ENCODE measurements around the gene C4orf54. TPM values are rescaled to one million over a fixed set of nuclear protein-coding genes. Genes with fewer than 3 reads are reported as not detected.

Gene C4orf54
- total RNA-seq, 1 experiment from 2014 or later, result not detected

GRCh38 chr4:99608417-99608816, 49.2 kb downstream of the C4orf54 start:
- Histone ChIP-seq H3K23ac (ENCODE audit: insufficient read length, low read depth, low read length) (no peak overlapping the region), H2BK15ac (ENCODE audit: low read depth, low read length) (no peak overlapping the region), H3K27ac (ENCODE audit: insufficient read length, low read depth, low read length) (no peak overlapping the region), H3K9ac (ENCODE audit: extremely low read depth, insufficient read length, low read length) (no peak overlapping the region), H3K79me1 (ENCODE audit: insufficient read depth, low read depth, low read length, poor library complexity, severe bottlenecking) (no peaks in the 10 kb centered on the region), H2AFZ (ENCODE audit: low read length) (no peak overlapping the region), H3K4me2 (ENCODE audit: insufficient read depth, insufficient read length, low read length) (no peak overlapping the region), H2BK12ac (ENCODE audit: insufficient read length, low read depth, low read length) (no peak overlapping the region), H3K9me3 (ENCODE audit: control insufficient read depth, low read depth, low read length) (no peaks in the 10 kb centered on the region), H4K20me1 (ENCODE audit: control insufficient read depth, insufficient read depth, insufficient read length) (no peaks in the 10 kb centered on the region), H2AK5ac (ENCODE audit: insufficient read length, low read length) (no peak overlapping the region), H3K56ac (ENCODE audit: insufficient read length, low read depth, low read length) (no peak overlapping the region), H3K18ac (ENCODE audit: insufficient read length, low read depth, low read length) (no peak overlapping the region), H3K27me3 (ENCODE audit: insufficient read depth, low read length) (no peaks in the 10 kb centered on the region), H3K4ac (ENCODE audit: low read depth, low read length) (no peak overlapping the region), H4K91ac (ENCODE audit: insufficient read length, low read depth, low read length) (no peak overlapping the region), H3K14ac (ENCODE audit: insufficient read depth, low read length) (no peak overlapping the region), H4K8ac (replicated peaks; ENCODE audit: insufficient read length, low read depth, low read length) (no peak overlapping the region), H4K5ac (ENCODE audit: insufficient read length, low read depth, low read length) (no peak overlapping the region), H3T11ph (ENCODE audit: low read length) (no peak overlapping the region), H2BK5ac (ENCODE audit: insufficient read length, low read length) (no peak overlapping the region), H3K23me2 (ENCODE audit: insufficient read length, low read depth, low read length, poor library complexity, severe bottlenecking) (no peaks in the 10 kb centered on the region), H3K79me2 (ENCODE audit: insufficient read depth, low read length) (no peaks in the 10 kb centered on the region), H2BK20ac (ENCODE audit: low read depth, low read length, poor library complexity, severe bottlenecking) (no peak overlapping the region), H2BK120ac (ENCODE audit: low read depth, low read length, poor library complexity, severe bottlenecking) (no peak overlapping the region), H3K4me1 (ENCODE audit: insufficient read depth, low read length) (no peaks in the 10 kb centered on the region)
- Mint-ChIP-seq H3K4me3 (no peak overlapping the region), H3K9me3 (no peaks in the 10 kb centered on the region), H3K36me3 (ENCODE audit: insufficient read depth in 1 of 3, low read depth in 3 of 3) (no peaks in the 10 kb centered on the region), H3K27me3 (ENCODE audit: low read depth) (no peaks in the 10 kb centered on the region), H3K4me1 (peaks cover 0 to 2% of the 10 kb centered on the region in 2 experiments; a peak in 1 of 4 replicates), H3K27ac (no peak overlapping the region)
- no peak for DNase-seq
- no CpG with 5 or more reads among the region's 5 CpGs for WGBS (ENCODE audit: extremely low coverage, insufficient read length, low lambda C conversion rate)
- TF ChIP-seq CTCF (conservative IDR thresholded peaks at IDR 0.05), result no peak

Other genes starting within 250 kb of the C4orf54 start
- gene ADH7, start 222.5 kb downstream of the C4orf54 start, total RNA-seq (2021), result not detected in 2 replicates
- not detected in 2 replicates for gene C4orf17, start 146.8 kb downstream of the C4orf54 start, total RNA-seq (2021)
- 4.6 and 5.9 TPM in 2 replicates for gene TRMT10A, start 93.8 kb downstream of the C4orf54 start, total RNA-seq (2021)
- 0.46 and 0.64 TPM in 2 replicates for gene MTTP, start 83.0 kb downstream of the C4orf54 start, total RNA-seq (2021)
- not detected in 2 replicates for gene DAPP1, start 159.0 kb upstream of the C4orf54 start, total RNA-seq (2021)
- gene LAMTOR3, start 236.6 kb upstream of the C4orf54 start, total RNA-seq (2021), result 30.6 and 33.1 TPM in 2 replicates

Data from H9 (cell line).